ENCODE measurements around the gene PRR22. TPM values are rescaled to one million over a fixed set of nuclear protein-coding genes. Genes with fewer than 3 reads are reported as not detected.

PRR22 gene
- total RNA-seq, 1 experiment from 2014 or later: 13.5 TPM

GRCh38 chr19:5832061-5832460 lies 47.5 kb upstream of the PRR22 start (continued):
- TF ChIP-seq FOSL1 (IDR thresholded peaks at IDR 0.05; ENCODE audit: low read depth) (no peak), POLR2A (IDR thresholded peaks at IDR 0.05; ENCODE audit: borderline replicate concordance, extremely low read depth, insufficient read depth, insufficient read length) (no peak), JUND (IDR thresholded peaks at IDR 0.05) (no peak), MAX (IDR thresholded peaks at IDR 0.05) (no peak), ZBTB33 (IDR thresholded peaks at IDR 0.05; ENCODE audit: extremely low read depth, insufficient replicate concordance, low read length) (no peak), RAD21 (IDR thresholded peaks at IDR 0.05; ENCODE audit: low read depth) (no peak)

- Histone ChIP-seq H3K9me2 (ENCODE audit: insufficient read depth) (no peaks in the 10 kb centered on the region), H3K9ac (ENCODE audit: low read length) (no peak overlapping the region), H4K20me1 (ENCODE audit: insufficient read depth) (no peaks in the 10 kb centered on the region), H3K4me1 (ENCODE audit: control insufficient read depth in 1 of 2, insufficient read depth in 2 of 2, low read length in 2 of 2) (peaks cover 14 to 33% of the 10 kb centered on the region in 2 experiments), H3K36me3 (ENCODE audit: control insufficient read depth in 1 of 2, insufficient read depth in 2 of 2, low read length in 2 of 2) (no peaks in the 10 kb centered on the region), H3K9me3 (ENCODE audit: control insufficient read depth in 1 of 2, insufficient read depth in 1 of 2, low read depth in 1 of 2, low read length in 2 of 2) (no peaks in the 10 kb centered on the region), H3K27me3 (ENCODE audit: insufficient read depth, low read length) (no peaks in the 10 kb centered on the region), H3K4me3 (replicated peaks in 1 of 2; ENCODE audit: low read depth in 1 of 2, low read length in 2 of 2) (no peak overlapping the region), H3K4me2 (ENCODE audit: low read length) (no peak overlapping the region), H3K27ac (ENCODE audit: low read depth, low read length) (no peak overlapping the region), H3K79me2 (ENCODE audit: insufficient read depth, low read length) (no peaks in the 10 kb centered on the region), H2AFZ (ENCODE audit: low read depth, low read length, poor library complexity, severe bottlenecking) (no peak overlapping the region)
- ChIA-PET RAD21 (ENCODE audit: low non-redundant PET in 1 of 2, low total read pairs in 2 of 2, uncharacterized antibody in 2 of 2, unreplicated experiment in 2 of 2) (no interaction called here), POLR2A (no interaction called here), CTCF (no interaction called here)
- BruUV-seq (replicated peaks): no TSS peak
- ATAC-seq (no peak), DNase-seq (ENCODE audit: low read depth, low spot score) (no peak)
- TF ChIP-seq CBX3 (IDR thresholded peaks at IDR 0.05; ENCODE audit: low read depth) (no peak), EGR1 (IDR thresholded peaks at IDR 0.05; ENCODE audit: low read depth) (no peak), ELF1 (IDR thresholded peaks at IDR 0.05; ENCODE audit: borderline replicate concordance, low read depth) (no peak), POLR2A (IDR thresholded peaks at IDR 0.05; ENCODE audit: borderline replicate concordance, extremely low read depth, insufficient read depth, insufficient read length) (no peak), SP1 (IDR thresholded peaks at IDR 0.05; ENCODE audit: low read depth) (no peak), TCF7L2 (IDR thresholded peaks at IDR 0.05; ENCODE audit: borderline replicate concordance, extremely low read depth, insufficient read depth, insufficient read length) (no peak), SRF (IDR thresholded peaks at IDR 0.05; ENCODE audit: low read depth) (no peak), MAX (IDR thresholded peaks at IDR 0.05) (no peak), FOSL1 (IDR thresholded peaks at IDR 0.05; ENCODE audit: low read depth) (no peak), RAD21 (IDR thresholded peaks at IDR 0.05; ENCODE audit: low read depth) (no peak), ZNF274 (IDR thresholded peaks at IDR 0.05; ENCODE audit: low read depth, low read length) (no peak), ZFX (IDR thresholded peaks at IDR 0.05) (no peak)
- intact Hi-C loops (cut with micrococcal nuclease): no loop called here
Measured at GRCh38 chr19:5831159-5831558, 46.6 kb upstream of the PRR22 start.

Data from HCT116 (cell line).